ENCODE results near the gene TMEM151B. TPM values are rescaled to one million over a fixed set of nuclear protein-coding genes. Genes with fewer than 3 reads are reported as not detected.

Gene TMEM151B
- total and polyA plus RNA-seq, 2 of the 13 experiments (the other 11 are each of a cell fraction or from before 2014, with no cell fraction given): not detected

DNA sequence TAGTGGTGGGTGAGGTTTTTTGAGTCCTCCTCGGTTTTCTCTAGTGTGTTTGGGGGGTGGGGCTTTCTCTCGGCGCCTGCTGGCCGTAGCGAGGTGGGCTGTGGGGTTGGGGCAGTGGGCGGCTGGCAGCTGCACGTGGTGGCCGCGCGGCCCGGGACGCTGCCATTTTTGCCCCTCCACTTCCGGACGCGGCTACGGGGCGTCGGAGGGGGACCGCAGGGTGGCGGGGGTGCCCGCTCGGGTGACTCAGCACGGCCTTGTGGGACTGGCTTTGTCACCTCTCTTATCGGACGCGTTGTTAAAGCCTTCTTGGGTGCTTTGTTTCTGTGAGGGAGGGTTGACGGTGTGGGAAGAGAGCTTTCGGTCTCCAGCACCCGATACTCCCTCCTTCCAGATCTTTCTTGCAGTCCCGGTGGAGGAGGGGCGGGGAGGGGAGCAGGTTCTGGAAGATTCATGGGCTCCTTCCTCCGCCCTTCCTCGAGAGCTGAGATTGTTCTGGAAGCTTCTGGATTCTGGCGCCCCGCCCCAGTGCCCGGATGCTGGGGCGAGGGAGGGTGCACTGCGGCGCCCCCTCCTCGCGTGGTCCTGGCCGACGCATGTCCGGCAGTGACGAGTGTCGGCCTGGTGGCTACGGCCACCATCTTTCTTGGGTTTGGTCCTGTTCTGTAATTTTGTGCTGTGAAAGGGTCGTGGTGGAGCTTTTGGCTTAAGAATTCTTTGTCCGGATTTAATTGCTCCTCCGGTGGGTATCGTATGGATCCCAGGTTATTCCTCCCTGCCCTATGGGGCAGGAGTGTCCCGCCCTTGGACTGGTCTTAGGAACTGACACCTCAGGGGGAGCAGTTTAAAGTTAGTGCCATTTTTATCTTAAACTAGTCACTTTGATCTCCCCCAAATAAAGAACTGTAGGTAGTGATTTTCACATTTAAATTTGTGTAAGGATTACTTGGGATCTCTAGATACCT lies 22.6 kb upstream of the TMEM151B start (continued):
- TF ChIP-seq ZC3H4 (CRISPR knock-in tag; IDR thresholded peaks at IDR 0.05; ENCODE audit: borderline replicate concordance): no peak; the same call in 1 of the 2 replicates
- TF ChIP-seq, protein P1, sequence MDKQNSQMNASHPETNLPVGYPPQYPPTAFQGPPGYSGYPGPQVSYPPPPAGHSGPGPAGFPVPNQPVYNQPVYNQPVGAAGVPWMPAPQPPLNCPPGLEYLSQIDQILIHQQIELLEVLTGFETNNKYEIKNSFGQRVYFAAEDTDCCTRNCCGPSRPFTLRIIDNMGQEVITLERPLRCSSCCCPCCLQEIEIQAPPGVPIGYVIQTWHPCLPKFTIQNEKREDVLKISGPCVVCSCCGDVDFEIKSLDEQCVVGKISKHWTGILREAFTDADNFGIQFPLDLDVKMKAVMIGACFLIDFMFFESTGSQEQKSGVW (CRISPR knock-in tag; IDR thresholded peaks at IDR 0.05; ENCODE audit: borderline replicate concordance): 0 out of 2 replicates have a peak, but pooled peaks have one; percentile 5
- TF ChIP-seq, protein P2, sequence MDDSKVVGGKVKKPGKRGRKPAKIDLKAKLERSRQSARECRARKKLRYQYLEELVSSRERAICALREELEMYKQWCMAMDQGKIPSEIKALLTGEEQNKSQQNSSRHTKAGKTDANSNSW (CRISPR knock-in tag; IDR thresholded peaks at IDR 0.05; ENCODE audit: borderline replicate concordance): no peak
- TF ChIP-seq, protein P3, sequence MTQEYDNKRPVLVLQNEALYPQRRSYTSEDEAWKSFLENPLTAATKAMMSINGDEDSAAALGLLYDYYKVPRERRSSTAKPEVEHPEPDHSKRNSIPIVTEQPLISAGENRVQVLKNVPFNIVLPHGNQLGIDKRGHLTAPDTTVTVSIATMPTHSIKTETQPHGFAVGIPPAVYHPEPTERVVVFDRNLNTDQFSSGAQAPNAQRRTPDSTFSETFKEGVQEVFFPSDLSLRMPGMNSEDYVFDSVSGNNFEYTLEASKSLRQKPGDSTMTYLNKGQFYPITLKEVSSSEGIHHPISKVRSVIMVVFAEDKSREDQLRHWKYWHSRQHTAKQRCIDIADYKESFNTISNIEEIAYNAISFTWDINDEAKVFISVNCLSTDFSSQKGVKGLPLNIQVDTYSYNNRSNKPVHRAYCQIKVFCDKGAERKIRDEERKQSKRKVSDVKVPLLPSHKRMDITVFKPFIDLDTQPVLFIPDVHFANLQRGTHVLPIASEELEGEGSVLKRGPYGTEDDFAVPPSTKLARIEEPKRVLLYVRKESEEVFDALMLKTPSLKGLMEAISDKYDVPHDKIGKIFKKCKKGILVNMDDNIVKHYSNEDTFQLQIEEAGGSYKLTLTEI (CRISPR knock-in tag; conservative IDR thresholded peaks at IDR 0.05): no peak
- TF ChIP-seq MLLT10 (CRISPR knock-in tag; IDR thresholded peaks at IDR 0.05): no peak
- TF ChIP-seq, protein P4, sequence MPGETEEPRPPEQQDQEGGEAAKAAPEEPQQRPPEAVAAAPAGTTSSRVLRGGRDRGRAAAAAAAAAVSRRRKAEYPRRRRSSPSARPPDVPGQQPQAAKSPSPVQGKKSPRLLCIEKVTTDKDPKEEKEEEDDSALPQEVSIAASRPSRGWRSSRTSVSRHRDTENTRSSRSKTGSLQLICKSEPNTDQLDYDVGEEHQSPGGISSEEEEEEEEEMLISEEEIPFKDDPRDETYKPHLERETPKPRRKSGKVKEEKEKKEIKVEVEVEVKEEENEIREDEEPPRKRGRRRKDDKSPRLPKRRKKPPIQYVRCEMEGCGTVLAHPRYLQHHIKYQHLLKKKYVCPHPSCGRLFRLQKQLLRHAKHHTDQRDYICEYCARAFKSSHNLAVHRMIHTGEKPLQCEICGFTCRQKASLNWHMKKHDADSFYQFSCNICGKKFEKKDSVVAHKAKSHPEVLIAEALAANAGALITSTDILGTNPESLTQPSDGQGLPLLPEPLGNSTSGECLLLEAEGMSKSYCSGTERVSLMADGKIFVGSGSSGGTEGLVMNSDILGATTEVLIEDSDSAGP (CRISPR knock-in tag; IDR thresholded peaks at IDR 0.05; ENCODE audit: borderline replicate concordance): no peak; the same call in 1 of the 2 replicates
- no peak for TF ChIP-seq RELA (CRISPR knock-in tag; IDR thresholded peaks at IDR 0.05)
- TF ChIP-seq ZNF703 (CRISPR knock-in tag; IDR thresholded peaks at IDR 0.05; ENCODE audit: borderline replicate concordance): 0 out of 2 replicates have a peak, but pooled peaks have one; percentile 58
- TF ChIP-seq, protein P5, sequence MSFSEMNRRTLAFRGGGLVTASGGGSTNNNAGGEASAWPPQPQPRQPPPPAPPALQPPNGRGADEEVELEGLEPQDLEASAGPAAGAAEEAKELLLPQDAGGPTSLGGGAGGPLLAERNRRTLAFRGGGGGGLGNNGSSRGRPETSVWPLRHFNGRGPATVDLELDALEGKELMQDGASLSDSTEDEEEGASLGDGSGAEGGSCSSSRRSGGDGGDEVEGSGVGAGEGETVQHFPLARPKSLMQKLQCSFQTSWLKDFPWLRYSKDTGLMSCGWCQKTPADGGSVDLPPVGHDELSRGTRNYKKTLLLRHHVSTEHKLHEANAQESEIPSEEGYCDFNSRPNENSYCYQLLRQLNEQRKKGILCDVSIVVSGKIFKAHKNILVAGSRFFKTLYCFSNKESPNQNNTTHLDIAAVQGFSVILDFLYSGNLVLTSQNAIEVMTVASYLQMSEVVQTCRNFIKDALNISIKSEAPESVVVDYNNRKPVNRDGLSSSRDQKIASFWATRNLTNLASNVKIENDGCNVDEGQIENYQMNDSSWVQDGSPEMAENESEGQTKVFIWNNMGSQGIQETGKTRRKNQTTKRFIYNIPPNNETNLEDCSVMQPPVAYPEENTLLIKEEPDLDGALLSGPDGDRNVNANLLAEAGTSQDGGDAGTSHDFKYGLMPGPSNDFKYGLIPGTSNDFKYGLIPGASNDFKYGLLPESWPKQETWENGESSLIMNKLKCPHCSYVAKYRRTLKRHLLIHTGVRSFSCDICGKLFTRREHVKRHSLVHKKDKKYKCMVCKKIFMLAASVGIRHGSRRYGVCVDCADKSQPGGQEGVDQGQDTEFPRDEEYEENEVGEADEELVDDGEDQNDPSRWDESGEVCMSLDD (CRISPR knock-in tag; IDR thresholded peaks at IDR 0.05; ENCODE audit: borderline replicate concordance): no peak; the same call in 1 of the 2 replicates
- TF ChIP-seq, protein P6, sequence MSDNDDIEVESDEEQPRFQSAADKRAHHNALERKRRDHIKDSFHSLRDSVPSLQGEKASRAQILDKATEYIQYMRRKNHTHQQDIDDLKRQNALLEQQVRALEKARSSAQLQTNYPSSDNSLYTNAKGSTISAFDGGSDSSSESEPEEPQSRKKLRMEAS (IDR thresholded peaks at IDR 0.05): peak; percentile 97
- no peak for TF ChIP-seq TCF12 (IDR thresholded peaks at IDR 0.05)
- peak; percentile 64; the same call in 1 of the 2 replicates for TF ChIP-seq TCF12 (CRISPR knock-in tag; IDR thresholded peaks at IDR 0.05)
- TF ChIP-seq, protein P7, sequence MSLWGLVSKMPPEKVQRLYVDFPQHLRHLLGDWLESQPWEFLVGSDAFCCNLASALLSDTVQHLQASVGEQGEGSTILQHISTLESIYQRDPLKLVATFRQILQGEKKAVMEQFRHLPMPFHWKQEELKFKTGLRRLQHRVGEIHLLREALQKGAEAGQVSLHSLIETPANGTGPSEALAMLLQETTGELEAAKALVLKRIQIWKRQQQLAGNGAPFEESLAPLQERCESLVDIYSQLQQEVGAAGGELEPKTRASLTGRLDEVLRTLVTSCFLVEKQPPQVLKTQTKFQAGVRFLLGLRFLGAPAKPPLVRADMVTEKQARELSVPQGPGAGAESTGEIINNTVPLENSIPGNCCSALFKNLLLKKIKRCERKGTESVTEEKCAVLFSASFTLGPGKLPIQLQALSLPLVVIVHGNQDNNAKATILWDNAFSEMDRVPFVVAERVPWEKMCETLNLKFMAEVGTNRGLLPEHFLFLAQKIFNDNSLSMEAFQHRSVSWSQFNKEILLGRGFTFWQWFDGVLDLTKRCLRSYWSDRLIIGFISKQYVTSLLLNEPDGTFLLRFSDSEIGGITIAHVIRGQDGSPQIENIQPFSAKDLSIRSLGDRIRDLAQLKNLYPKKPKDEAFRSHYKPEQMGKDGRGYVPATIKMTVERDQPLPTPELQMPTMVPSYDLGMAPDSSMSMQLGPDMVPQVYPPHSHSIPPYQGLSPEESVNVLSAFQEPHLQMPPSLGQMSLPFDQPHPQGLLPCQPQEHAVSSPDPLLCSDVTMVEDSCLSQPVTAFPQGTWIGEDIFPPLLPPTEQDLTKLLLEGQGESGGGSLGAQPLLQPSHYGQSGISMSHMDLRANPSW (CRISPR knock-in tag; IDR thresholded peaks at IDR 0.05; ENCODE audit: borderline replicate concordance): no peak
- no peak for TF ChIP-seq ZNF207 (IDR thresholded peaks at IDR 0.05; ENCODE audit: borderline replicate concordance)
- TF ChIP-seq, protein P8, sequence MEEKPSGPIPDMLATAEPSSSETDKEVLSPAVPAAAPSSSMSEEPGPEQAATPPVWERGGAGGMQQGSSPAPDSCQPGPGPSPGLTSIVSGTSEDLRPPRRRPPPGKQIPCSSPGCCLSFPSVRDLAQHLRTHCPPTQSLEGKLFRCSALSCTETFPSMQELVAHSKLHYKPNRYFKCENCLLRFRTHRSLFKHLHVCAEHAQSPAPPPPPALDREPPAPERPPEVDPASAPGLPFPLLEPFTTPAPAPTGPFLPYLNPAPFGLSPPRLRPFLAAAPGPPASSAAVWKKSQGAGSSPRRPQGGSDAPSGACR (CRISPR knock-in tag; IDR thresholded peaks at IDR 0.05): no peak

Measured in HepG2 (cell line).